Sciatic nerve (tissue), 2 donors: Measurements from ENCODE around the gene RPS21. TPM values are rescaled to one million over a fixed set of nuclear protein-coding genes. Genes with fewer than 3 reads are reported as not detected.

Experiments
- ATAC-seq: fragments of 200-7000 bp; cut with Tn5 transposase; one replicate; pipeline ENCODE4 v1.9.1; 2020; ENCODE audit warnings: mild to moderate bottlenecking, moderate library complexity
- DNase-seq: peaks from one replicate; pipeline ENCODE4 v3.0.0-alpha.2; 2020; ENCODE audit warnings: low spot score
- intact Hi-C: fragments of 100-400 bp; cut with DNase I; formaldehyde crosslinking; loops from one replicate; pipeline ENCODE4 v1.14.2; 2022
- total RNA-seq: library from RNA; stranded (reverse); fragmentation: NEBNext Ultra II Directional; extraction: Animal tissue kit (Norgen Biotek cat#: 25700); gene quantifications from one replicate; pipeline ENCODE4 v1.2.1, GENCODE V29; 2021
- donor health status: DM: no; HTN: no; CAD: no.
- donor health status: DM: no; HTN: no; CAD: no.

Gene RPS21
- total RNA-seq, 1 donor from 2014 or later = 986 TPM

GRCh38 chr20:62362590-62362940 is 24.3 kb upstream of the RPS21 start:
- DNase-seq = no peak
- intact Hi-C loops = no loop called here
- no peak for ATAC-seq

DNA sequence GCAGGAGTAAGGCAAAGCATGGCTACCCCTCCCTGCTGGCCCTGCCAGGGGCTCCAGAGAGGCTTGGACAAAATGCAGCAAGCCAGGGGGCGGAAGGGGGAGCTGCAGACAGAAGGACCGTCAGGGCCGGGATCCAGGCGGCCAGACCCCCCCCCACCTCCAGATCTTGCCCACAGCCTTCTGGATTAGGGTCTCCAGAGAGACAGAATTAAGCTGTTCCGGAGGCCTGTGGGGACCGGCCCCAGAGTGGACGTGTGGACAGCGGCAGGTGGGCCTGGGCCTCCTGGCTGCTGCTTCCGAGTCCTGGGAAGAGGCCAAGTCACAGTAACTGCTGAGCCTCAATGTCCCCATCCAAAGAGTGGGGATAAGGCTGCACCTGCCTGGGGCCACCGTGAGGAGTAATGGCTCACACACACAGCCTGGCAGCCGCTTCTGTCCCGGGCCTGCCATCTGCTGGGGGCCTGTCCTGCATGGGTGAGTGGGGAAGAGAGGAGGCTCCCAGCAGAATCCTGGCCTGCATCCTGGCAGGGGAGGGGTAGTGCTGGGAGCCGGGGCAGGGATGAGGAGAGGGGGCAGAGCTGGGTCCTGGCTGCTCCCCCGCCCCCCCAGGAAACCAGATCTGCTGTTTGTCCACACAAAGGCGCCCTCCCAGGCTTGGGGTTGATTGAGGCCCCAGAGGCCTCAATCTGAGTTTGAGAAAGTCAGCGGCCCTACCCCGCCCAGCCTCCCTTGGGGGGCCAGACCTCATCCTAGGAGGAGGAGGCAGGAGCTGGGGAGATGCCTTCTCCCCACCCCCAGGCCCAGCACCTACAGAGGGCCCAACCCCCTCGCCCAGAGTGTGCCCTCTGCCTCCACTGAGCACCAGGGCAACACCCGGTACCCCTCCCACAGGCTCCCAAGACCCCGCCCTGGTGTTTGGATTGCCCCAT is 23.6 kb upstream of the RPS21 start:
- no peak for ATAC-seq
- intact Hi-C loops = no loop called here
- DNase-seq = no peak

DNA sequence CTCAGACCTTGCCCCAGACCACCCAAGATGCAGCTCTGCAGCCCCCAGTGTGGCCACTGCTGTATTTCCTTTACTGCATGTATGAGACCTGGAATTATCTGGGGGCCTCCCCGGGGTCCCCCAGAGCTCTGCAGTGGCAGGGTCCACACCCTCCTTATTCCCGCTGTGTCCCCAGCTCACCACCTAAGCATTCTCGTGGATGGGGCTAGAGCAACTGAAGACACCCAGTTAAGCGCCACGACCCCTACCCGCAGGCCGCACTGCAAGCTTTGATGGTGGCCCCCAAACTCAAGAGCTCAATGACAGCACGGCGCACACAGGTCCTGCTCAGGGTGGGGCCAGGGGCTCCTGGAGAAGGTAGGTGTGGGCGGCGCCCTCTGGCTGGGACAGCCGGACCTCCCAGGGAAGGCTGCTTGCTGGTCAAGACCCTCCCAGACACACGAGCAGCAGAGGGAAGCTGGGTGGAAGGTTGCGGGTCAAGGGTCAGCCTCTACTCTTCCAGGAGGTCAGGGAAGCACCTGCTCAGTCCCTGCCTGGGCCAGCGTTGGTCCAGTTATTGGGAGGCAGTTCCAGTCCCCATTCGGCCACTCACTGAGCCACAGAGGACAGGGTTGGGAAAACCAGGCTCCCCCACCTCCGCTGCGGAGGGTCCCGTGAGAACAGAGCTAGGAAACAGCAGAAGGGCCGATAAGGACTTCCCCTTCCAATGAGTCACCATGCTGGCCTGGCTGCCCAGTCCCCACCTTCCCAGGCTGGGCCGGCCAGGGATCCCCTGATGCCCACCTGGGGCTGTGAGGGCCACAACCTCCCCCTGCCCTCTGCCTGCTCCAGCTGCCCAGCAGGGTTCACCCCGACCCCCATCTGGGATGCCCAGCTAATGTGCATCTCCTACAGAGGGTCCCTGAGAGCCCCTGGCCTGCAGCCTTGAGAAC is 22.7 kb upstream of the RPS21 start:
- intact Hi-C loops = no loop called here
- DNase-seq (no peak), ATAC-seq (no peak)

- no peak for DNase-seq
- peak; percentile 1 for ATAC-seq
- intact Hi-C loops = no loop called here
Observed at GRCh38 chr20:62364911-62365736, 21.8 kb upstream of the RPS21 start.

GRCh38 chr20:62365814-62366369 is 21.0 kb upstream of the RPS21 start:
- ATAC-seq (peak; percentile 42), DNase-seq (no peak)
- intact Hi-C loops = no loop called here

DNA sequence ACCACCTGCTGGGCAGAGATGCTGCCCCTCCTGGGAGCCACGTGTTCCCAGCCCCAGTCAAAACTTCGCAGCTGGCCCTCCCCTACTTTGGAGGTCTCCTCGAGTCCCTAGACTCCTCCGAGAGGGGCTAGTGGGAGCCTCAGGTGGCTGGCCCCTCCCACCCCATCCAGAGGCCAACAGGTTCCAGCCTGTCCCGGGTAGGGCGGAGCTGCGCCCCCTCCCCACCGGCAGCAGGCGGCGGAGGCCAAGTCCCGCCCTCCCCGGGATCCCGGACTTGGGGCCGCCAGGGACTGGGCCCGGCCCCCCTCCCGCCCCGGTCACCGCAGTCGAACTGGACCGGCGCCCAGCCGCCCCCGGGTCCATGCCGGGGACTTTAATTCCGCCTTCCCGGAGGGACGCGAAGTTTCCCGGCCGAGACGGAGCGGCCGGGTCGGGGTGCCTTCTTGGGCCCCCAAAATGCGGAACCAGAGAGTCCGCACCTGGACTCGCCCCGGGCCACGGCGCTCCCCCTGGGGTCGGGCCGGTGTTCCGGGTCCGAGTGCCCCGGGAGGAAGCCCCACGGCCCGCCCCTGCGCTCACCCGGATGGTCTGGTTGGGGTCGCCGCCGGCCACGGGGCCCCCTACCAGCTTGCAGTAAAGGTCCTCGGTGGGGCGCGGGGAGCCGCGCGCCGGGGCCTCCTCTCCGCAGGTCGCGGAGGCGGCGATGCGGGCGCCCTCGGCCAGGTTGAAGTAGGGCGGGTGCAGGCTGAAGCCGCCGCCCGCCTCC is 20.4 kb upstream of the RPS21 start:
- DNase-seq (no peak), ATAC-seq (no peak)
- intact Hi-C loops = no loop called here

- intact Hi-C loops = no loop called here
- ATAC-seq (no peak), DNase-seq (no peak)
Observed at GRCh38 chr20:62367136-62367632, 19.7 kb upstream of the RPS21 start, which contains the start of gene LAMA5. Gene LAMA5, minus strand, starts transcription at chr20:62367312. Its CDS starts 67 bp downstream, at chr20:62367245.

DNA sequence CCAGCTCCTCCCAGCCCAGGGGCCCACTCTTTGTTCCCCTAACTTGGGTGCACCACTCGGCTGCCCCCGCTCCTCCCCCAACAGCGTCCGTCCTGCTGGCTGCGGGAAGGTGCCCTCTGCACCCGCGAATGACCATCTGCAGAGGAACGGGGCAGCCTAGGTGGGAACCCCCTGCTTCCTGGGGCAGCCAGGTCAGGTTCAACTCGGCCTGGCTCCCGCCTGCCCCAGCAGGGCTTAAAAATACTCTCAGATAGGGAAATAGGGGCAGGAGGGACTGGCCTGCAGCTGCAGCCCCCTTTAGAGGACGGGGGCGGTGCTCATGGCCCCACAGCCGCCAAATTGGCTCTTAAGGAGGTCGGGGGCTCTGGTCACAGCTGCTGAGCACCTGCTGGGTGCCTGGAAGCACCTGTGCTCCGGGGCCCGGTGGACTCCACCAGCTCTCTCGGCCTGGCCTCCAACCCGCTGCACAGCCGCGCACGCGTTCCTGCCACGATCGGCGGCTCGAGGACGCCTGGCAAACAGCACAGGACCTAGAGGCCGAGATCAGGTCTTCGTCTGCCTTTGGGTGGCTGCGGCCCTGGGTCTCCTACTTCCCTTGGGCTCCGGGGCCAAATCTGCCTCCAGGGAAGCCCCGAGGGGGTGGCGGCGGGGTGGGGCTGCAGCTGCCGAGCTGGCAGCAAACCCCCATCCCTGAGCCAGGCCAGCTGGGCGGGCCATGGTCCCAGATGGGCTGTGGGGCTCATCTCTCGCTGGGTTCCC is 19.1 kb upstream of the RPS21 start:
- intact Hi-C loops = no loop called here
- ATAC-seq = peak; percentile 7
- DNase-seq = no peak

DNA sequence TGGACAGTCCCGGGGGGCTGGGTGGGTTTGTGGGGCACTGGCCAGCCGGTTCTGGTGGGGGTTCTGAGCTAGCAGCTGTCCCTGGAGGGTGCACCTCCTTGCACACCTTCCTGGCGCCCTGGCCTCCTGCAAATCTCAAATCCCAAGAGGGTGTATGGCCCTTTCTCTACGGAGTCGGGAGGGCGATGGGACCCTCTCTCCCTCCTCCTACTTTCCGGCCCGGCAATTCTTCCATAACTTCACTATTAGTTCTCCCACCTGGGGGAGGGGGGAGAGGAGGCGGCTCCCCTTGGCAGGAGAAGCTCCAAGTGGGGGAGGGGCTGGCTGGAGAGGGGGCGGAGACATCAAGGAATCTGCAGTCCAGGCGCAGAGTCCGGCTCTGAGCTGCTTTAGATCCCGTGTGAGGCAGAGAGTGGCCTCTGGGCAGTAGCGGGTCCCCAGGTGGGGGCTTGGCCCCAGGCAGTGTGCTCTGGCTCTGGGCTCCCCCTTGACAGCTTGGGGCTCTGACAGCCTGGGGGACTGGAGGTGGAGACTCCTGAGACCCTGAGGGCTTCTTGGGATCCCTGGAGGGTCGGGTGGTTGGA is 18.4 kb upstream of the RPS21 start:
- DNase-seq = no peak
- intact Hi-C loops = no loop called here
- no peak for ATAC-seq

DNA sequence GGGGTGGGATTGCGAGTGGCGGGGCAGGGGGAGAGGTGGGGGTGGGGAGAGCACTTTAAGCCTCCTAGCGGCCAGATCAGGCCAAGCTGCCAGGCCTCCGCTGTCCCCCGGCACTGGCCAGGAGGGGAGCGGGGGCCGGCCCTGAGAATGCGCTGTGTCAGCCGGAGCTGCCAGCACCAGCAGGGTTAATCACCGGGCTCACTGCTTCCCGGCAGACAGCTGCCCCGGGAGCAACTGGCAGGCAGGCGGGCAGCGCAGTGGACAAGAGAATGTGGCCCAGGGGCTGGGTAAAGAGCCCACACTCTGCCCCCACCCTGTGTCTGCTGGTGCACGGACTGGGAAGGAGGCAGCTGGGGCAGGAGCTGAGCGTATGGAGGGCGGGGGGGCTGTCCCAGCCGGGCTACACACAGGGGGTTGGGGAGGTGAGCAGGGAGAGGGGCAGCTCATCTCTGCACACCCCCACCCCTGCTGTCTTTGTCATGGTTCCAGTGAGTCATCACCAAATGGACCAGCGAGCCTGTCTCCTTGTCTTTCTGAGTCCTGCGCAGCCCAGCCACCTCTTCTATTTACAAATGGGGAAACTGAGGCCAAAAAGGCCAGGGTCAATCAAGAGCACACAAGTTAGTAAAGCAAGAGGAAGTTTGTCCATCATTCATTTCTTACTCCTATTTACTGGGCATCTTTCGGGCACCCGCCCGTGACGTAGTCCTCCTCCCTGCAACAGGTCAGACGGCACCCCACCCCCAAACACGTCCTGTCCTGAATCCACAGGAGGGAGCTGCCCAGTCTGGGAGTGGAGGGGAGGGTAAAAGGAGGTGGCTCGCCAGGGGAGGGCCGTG is 17.7 kb upstream of the RPS21 start:
- ATAC-seq (peak; percentile 11), DNase-seq (no peak)
- intact Hi-C loops = no loop called here

- intact Hi-C loops = no loop called here
- no peak for ATAC-seq
Observed at GRCh38 chr20:62369815-62370114, 17.1 kb upstream of the RPS21 start.

GRCh38 chr20:62370115-62370806 is 16.6 kb upstream of the RPS21 start:
- intact Hi-C loops = no loop called here
- ATAC-seq (peak; percentile 9), DNase-seq (no peak)

More at GRCh38 chr20:62369815-62370114, 17.1 kb upstream of the RPS21 start:
- no peak for DNase-seq

- no peak for ATAC-seq
- intact Hi-C loops = no loop called here
- no peak for DNase-seq
Observed at GRCh38 chr20:62370807-62371587, 15.9 kb upstream of the RPS21 start.

GRCh38 chr20:62371588-62372041 is 15.3 kb upstream of the RPS21 start:
- ATAC-seq (no peak), DNase-seq (no peak)
- intact Hi-C loops = no loop called here
